ENCODE measurements around the gene SYT12. TPM values are rescaled to one million over a fixed set of nuclear protein-coding genes. Genes with fewer than 3 reads are reported as not detected.

The SYT12 gene
- total and polyA plus RNA-seq, 2 of the 13 experiments (the other 11 are each of a cell fraction or from before 2014, with no cell fraction given) = 0.01 to 0.02 TPM

- TF ChIP-seq MAX (IDR thresholded peaks at IDR 0.05) (no peak), SMAD1 (CRISPR knock-in tag; IDR thresholded peaks at IDR 0.05; ENCODE audit: borderline replicate concordance, low read depth) (no peak), SRSF4 (IDR thresholded peaks at IDR 0.05; ENCODE audit: low read depth, low read length, poor library complexity, severe bottlenecking) (no peak), ZFP36 (IDR thresholded peaks at IDR 0.05; ENCODE audit: borderline replicate concordance, low read depth, low read length, partially characterized antibody) (no peak), SALL1 (CRISPR knock-in tag; IDR thresholded peaks at IDR 0.05) (peak; percentile 29; the same call in 1 of the 2 replicates), FOXA3 (CRISPR knock-in tag; IDR thresholded peaks at IDR 0.05) (no peak), GABPB1 (CRISPR knock-in tag; IDR thresholded peaks at IDR 0.05) (0 out of 2 replicates have a peak, but pooled peaks have one; percentile 14), RELA (CRISPR knock-in tag; IDR thresholded peaks at IDR 0.05) (no peak), ZNF790 (CRISPR knock-in tag; IDR thresholded peaks at IDR 0.05; ENCODE audit: borderline replicate concordance) (no peak), ZNF12 (CRISPR knock-in tag; IDR thresholded peaks at IDR 0.05) (no peak), ZNF563 (CRISPR knock-in tag; IDR thresholded peaks at IDR 0.05) (no peak), USF2 (IDR thresholded peaks at IDR 0.05; ENCODE audit: low read depth, low read length) (no peak), USF2 (CRISPR knock-in tag; IDR thresholded peaks at IDR 0.05; ENCODE audit: borderline replicate concordance) (no peak), PATZ1 (CRISPR knock-in tag; IDR thresholded peaks at IDR 0.05) (0 out of 2 replicates have a peak, but pooled peaks have one; percentile 22), SMARCE1 (IDR thresholded peaks at IDR 0.05; ENCODE audit: borderline replicate concordance) (no peak), RBM39 (IDR thresholded peaks at IDR 0.05; ENCODE audit: low read depth, low read length, poor library complexity, severe bottlenecking) (no peak), ZHX2 (IDR thresholded peaks at IDR 0.05; ENCODE audit: low read depth) (no peak), ZHX2 (CRISPR knock-in tag; IDR thresholded peaks at IDR 0.05; ENCODE audit: borderline replicate concordance) (no peak), SIN3A (IDR thresholded peaks at IDR 0.05; ENCODE audit: borderline replicate concordance, low read depth, low read length) (no peak), TCF7 (IDR thresholded peaks at IDR 0.05; ENCODE audit: low read depth) (no peak), ZBTB1 (CRISPR knock-in tag; IDR thresholded peaks at IDR 0.05; ENCODE audit: borderline replicate concordance) (no peak)
These were observed 35.7 kb upstream of the SYT12 start (continued) for GRCh38 chr11:66987158-66987620.

Measured in HepG2 (cell line).